PC-9 (cell line): ENCODE data around the gene NELL1. TPM values are rescaled to one million over a fixed set of nuclear protein-coding genes. Genes with fewer than 3 reads are reported as not detected.
"Not testable (repeated sequence)": the region's sequence is repeated elsewhere in the genome, so short reads cannot be mapped to it uniquely, and the experiment has no call there.

ENCODE experiments used
- BruUV-seq: library from RNA; stranded (reverse); fragments of 400-500 nt; replicated peaks from 2 replicates; lab custom pipeline; 2021; lab: Mats Ljungman, UMichigan
- CTCF ChIA-PET: fragments of 300-600 bp; sonication (Branson Sonifier 250); formaldehyde crosslinking; loops from one replicate; lab custom pipeline; 2022; ENCODE audit warnings: antibody characterized with exemption; lab: Charles Lee
- POLR2A ChIA-PET: fragments of 300-600 bp; sonication (Branson Sonifier 250); formaldehyde crosslinking; loops from one replicate; lab custom pipeline; 2022; ENCODE audit warnings: antibody characterized with exemption; ENCODE audit not compliant: unreplicated experiment; lab: Charles Lee
- DNase-seq, 2 experiments: peaks; one replicate each; pipeline versions ENCODE4 v3.0.0 to v3.0.0-alpha.2; 2015 to 2022; ENCODE audit warnings: mixed read lengths in 1 of 2
- H2AFZ ChIP-seq: fragments of 200-600 bp; sonication (generic); 2 replicates; pipeline ENCODE4 v1.8.1; 2017; ENCODE audit warnings: antibody characterized with exemption
- H3F3A ChIP-seq: fragments of 200-600 bp; sonication (generic); 2 replicates; pipeline ENCODE4 v1.8.1; 2017; ENCODE audit warnings: antibody characterized with exemption, mild to moderate bottlenecking, low read depth; ENCODE audit not compliant: insufficient read depth
- H3K27ac ChIP-seq: fragments of 200-600 bp; sonication (generic); 2 replicates; pipeline ENCODE4 v1.6.1; 2016; ENCODE audit warnings: mixed run types
- H3K27me3 ChIP-seq: fragments of 200-600 bp; sonication (generic); 2 replicates; pipeline ENCODE4 v1.6.1; 2016; ENCODE audit warnings: low read depth, mixed run types; ENCODE audit not compliant: insufficient read depth
- H3K36me3 ChIP-seq: fragments of 200-600 bp; sonication (generic); 2 replicates; pipeline ENCODE4 v1.6.1; 2016; ENCODE audit warnings: low read depth, mixed run types
- H3K4me1 ChIP-seq: fragments of 200-600 bp; sonication (generic); replicated peaks from 2 replicates; pipeline ENCODE4 v1.6.1; 2016; ENCODE audit warnings: mixed run types; ENCODE audit not compliant: insufficient read depth
- H3K4me2 ChIP-seq: fragments of 200-600 bp; sonication (generic); 2 replicates; pipeline ENCODE4 v1.6.1; 2017; ENCODE audit warnings: mixed run types
- H3K4me3 ChIP-seq: fragments of 200-600 bp; sonication (generic); 2 replicates; pipeline ENCODE4 v1.6.1; 2016; ENCODE audit warnings: mixed run types
- H3K79me2 ChIP-seq: fragments of 200-600 bp; sonication (generic); 2 replicates; pipeline ENCODE4 v1.6.1; 2017; ENCODE audit warnings: low read depth, mixed run types
- H3K9me2 ChIP-seq: fragments of 200-600 bp; sonication (generic); 2 replicates; pipeline ENCODE4 v1.8.1; 2017; ENCODE audit warnings: mild to moderate bottlenecking; ENCODE audit not compliant: insufficient read depth
- H3K9me3 ChIP-seq: fragments of 200-600 bp; sonication (generic); 2 replicates; pipeline ENCODE4 v1.8.1; 2016; ENCODE audit warnings: low read depth; ENCODE audit not compliant: insufficient read depth
- H4K20me1 ChIP-seq: fragments of 200-600 bp; sonication (generic); 2 replicates; pipeline ENCODE4 v1.8.1; 2017; ENCODE audit not compliant: insufficient read depth
- CTCF ChIP-seq: fragments of 200-600 bp; sonication (generic); conservative IDR thresholded peaks from 2 replicates; pipeline ENCODE4 v1.6.1; 2017; ENCODE audit warnings: mixed run types, antibody characterized with exemption, mild to moderate bottlenecking, moderate library complexity
- EZH2 ChIP-seq: fragments of 200-600 bp; sonication (generic); IDR thresholded peaks from 2 replicates; pipeline ENCODE4 v1.8.0; 2017; ENCODE audit warnings: antibody characterized with exemption, low read depth
- intact Hi-C: fragments of 100-400 bp; cut with micrococcal nuclease; formaldehyde crosslinking; loops from one replicate; pipeline ENCODE4 v1.10.0; 2022; ENCODE audit not compliant: unreplicated experiment
- total RNA-seq: library from RNA; stranded (reverse); gene quantifications from 2 replicates; pipeline ENCODE4 v1.2.3, GENCODE V29; 2021

Gene NELL1
- total RNA-seq, 1 experiment from 2014 or later, result not detected

- intact Hi-C loops, result no loop called here
- TF ChIP-seq EZH2 (no peak), CTCF (no peak)
These were observed 468.4 kb downstream of the NELL1 start for GRCh38 chr11:21137803-21138202.

GRCh38 chr11:21141557-21141956 is 472.2 kb downstream of the NELL1 start:
- H3K36me3 ChIP-seq, H3K9me2 ChIP-seq, H3K9me3 ChIP-seq, CTCF ChIA-PET, H2AFZ ChIP-seq, POLR2A ChIA-PET, H3K4me3 ChIP-seq, H3K4me2 ChIP-seq, DNase-seq, H3K27ac ChIP-seq, H3K79me2 ChIP-seq, H3K4me1 ChIP-seq, BruUV-seq, H3K27me3 ChIP-seq, H4K20me1 ChIP-seq, H3F3A ChIP-seq, intact Hi-C loops: not testable (repeated sequence)

More at GRCh38 chr11:21137803-21138202, 468.4 kb downstream of the NELL1 start:
- Histone ChIP-seq H3K36me3 (no peaks in the 10 kb centered on the region), H4K20me1 (no peaks in the 10 kb centered on the region), H3K9me2 (no peaks in the 10 kb centered on the region), H3K79me2 (no peaks in the 10 kb centered on the region), H2AFZ (no peak overlapping the region), H3K4me3 (no peak overlapping the region), H3K4me1 (no peaks in the 10 kb centered on the region), H3K9me3 (no peaks in the 10 kb centered on the region), H3K27ac (no peak overlapping the region), H3F3A (no peaks in the 10 kb centered on the region), H3K4me2 (no peak overlapping the region), H3K27me3 (no peaks in the 10 kb centered on the region)
- BruUV-seq, result no TSS peak
- CTCF ChIA-PET, result no interaction called here
- POLR2A ChIA-PET, result no interaction called here
- no peak for DNase-seq

GRCh38 chr11:21142007-21142406 is 472.6 kb downstream of the NELL1 start:
- intact Hi-C loops, result no loop called here

More at GRCh38 chr11:21142007-21142406, 472.6 kb downstream of the NELL1 start:
- Histone ChIP-seq H3K4me3 (no peak overlapping the region), H2AFZ (no peak overlapping the region), H3K36me3 (no peaks in the 10 kb centered on the region), H3K27ac (no peak overlapping the region), H3K9me2 (no peaks in the 10 kb centered on the region), H3K9me3 (no peaks in the 10 kb centered on the region), H3F3A (no peaks in the 10 kb centered on the region), H3K79me2 (no peaks in the 10 kb centered on the region), H3K4me2 (no peak overlapping the region), H4K20me1 (no peaks in the 10 kb centered on the region), H3K27me3 (no peaks in the 10 kb centered on the region), H3K4me1 (no peaks in the 10 kb centered on the region)
- DNase-seq, result no peak
- ChIA-PET POLR2A (no interaction called here), CTCF (no interaction called here)
- BruUV-seq, result no TSS peak
- TF ChIP-seq CTCF, result no peak
- TF ChIP-seq EZH2, result no peak
